C4-2B (cell line): ENCODE results near the gene FAM241A.

Source experiments
- ZFX ChIP-seq: fragments of 450-650 bp; IDR thresholded peaks from 2 replicates; pipeline ENCODE4 v1.6.1; 2017
- TF ChIP-seq, protein P1 (sequence below): fragments of 450-650 bp; conservative IDR thresholded peaks from 2 replicates; pipeline ENCODE4 v1.5.1; 2017; ENCODE audit warnings: mild to moderate bottlenecking

DNA sequence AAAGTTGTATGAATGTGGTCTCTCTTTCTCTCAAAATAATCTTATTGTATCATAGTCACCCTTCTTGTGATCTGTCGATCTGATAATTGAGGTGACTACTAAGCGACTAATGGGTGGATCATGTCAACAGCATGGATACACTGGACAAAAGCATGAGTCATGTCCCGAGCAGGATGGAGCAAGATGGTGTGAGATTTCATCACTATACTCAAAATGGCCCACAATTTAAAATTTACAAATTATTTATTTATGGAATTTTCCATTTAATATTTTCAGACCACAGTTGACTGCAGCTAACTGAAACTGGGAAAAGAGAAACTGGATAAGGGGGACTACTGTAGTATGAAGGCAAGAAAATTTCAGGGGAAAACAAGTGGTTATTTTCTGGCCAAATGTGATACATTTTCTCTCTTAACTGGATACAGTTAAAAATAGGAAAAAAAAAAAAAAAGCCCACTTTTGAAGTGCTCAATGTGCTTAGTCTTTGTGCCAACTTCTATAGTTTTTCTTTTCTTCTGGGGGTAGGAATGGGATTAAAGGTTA, 25.3 kb downstream of the FAM241A start:
- TF ChIP-seq, protein P1, sequence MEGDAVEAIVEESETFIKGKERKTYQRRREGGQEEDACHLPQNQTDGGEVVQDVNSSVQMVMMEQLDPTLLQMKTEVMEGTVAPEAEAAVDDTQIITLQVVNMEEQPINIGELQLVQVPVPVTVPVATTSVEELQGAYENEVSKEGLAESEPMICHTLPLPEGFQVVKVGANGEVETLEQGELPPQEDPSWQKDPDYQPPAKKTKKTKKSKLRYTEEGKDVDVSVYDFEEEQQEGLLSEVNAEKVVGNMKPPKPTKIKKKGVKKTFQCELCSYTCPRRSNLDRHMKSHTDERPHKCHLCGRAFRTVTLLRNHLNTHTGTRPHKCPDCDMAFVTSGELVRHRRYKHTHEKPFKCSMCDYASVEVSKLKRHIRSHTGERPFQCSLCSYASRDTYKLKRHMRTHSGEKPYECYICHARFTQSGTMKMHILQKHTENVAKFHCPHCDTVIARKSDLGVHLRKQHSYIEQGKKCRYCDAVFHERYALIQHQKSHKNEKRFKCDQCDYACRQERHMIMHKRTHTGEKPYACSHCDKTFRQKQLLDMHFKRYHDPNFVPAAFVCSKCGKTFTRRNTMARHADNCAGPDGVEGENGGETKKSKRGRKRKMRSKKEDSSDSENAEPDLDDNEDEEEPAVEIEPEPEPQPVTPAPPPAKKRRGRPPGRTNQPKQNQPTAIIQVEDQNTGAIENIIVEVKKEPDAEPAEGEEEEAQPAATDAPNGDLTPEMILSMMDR, result no peak
- no peak for TF ChIP-seq ZFX
